GM19324 (cell line): Measurements from ENCODE around the gene GPR55.

ENCODE experiments used
- ATAC-seq: cut with Tn5 transposase; IDR thresholded peaks from one replicate; pipeline ENCODE4 v1.9.1; 2021; ENCODE audit warnings: mild to moderate bottlenecking, moderate library complexity; ENCODE audit not compliant: unreplicated experiment, low FRiP score

The GPR55 gene

DNA sequence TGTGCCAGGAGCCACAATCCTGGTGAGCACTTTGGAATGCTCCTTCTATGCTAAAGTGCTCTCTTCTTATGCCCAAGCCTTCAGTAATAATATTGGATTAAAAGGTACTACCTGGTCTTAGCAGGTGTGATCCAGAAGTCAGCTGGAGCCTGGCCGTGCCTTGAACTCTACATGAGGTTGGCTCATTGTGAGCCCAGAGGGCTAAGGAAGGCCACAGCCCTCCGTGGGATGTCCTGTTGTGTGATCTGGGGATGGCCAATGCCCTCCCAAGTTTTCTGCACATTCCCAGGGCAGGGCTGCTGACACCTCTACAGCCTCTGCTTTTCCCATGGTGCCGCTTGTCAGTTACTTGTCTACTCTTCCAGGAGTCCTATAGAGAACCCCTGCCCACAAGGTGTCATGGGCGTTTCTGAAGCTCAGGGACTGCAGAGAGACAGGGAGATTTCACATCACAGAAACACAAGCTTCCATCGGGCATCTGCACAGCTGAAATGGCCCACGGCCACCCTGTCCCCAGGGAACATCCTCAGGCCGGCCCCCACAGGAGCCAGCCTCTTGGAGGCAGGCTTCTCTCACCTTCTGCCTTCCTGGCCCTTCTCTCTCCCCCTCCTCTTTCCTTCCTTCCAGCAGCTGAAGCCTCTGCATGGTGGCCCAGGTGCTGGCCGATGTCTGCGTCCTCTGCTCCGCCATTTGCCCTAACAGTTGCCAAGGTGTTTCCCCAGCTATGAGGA, 27.3 kb upstream of the GPR55 start:
- ATAC-seq: no peak

DNA sequence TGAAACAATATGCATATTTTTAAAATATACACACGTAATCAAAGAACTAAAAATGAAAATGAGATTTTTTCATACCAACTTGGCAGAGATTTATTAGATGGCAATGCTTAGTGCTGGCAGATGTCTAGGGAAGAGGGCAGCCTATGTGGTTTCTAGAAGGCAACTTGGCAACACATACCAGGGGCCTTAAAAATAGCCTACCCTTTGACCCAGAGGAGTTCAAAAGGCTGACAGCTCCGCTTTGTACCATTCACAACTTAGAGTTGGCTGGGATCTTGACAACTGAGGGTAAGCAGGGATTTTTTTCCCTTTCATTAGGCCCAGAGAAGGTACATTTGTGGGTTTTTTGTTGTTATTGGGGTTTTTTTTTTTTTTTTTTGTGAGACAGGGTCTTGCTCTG, 26.4 kb upstream of the GPR55 start:
- ATAC-seq: no peak

DNA sequence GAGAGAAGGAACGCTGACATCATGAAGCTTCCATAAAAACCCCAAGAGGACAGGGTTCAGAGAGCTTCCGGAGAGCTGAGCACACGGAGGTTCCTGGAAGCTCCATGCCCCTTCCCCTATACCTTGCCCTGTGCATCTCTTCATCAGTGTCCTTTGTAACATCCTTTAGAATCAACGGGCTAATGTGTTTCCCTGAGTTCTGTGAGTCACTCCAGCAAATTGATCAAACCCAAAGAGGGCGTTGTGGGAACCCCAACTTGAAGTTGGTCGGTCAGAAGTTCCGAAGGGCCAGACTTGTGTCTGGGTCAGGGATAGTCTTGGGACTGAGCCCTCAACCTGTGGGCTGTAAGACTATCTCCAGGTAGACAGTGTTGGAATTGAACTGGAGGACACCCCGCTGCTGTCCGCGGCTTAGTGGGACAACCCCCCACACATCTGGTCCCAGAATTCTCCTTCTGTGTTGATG, 25.9 kb upstream of the GPR55 start:
- peak; percentile 1 for ATAC-seq

DNA sequence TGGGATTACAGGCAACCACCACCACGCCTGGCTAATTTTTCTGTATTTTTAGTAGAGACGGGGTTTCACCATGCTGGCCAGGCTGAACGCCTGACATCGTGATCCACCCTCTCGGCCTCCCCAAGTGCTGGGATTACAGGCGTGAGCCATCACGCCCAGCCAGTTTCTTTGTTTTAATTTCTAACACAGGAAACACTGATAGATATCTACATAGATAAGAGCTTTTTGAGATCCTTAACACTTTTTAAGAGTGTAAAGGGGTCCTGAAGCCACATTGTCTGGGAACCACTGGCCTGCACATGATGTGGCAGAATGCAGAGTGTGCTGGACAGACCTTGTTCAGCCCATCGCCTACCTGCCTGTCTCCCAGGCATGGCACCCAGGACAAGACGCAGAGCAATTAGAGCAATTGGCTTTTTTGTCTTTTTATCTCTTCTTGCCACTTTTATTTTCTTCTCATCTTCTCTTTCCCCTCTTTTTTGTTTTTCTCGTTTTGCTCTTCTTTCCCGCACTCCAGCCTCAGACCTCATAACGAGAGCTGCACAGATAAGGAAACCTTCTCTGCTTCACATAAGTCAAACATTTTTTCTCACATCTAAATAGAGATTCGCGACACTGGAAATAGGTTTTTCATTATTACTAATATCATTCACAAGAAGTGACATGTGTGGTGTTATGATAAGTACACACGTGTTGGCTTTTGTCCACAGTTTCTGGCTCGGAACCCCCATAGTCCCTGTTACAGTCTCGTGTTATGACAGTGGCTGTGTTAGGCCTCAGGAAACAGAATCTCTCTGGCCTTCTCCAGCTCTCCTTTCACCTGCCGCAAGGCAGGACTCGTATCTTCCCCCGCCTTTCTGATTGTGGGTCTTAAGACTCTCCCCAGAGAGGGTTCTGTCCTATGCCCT, 25.2 kb upstream of the GPR55 start:
- ATAC-seq: peak; percentile 31

DNA sequence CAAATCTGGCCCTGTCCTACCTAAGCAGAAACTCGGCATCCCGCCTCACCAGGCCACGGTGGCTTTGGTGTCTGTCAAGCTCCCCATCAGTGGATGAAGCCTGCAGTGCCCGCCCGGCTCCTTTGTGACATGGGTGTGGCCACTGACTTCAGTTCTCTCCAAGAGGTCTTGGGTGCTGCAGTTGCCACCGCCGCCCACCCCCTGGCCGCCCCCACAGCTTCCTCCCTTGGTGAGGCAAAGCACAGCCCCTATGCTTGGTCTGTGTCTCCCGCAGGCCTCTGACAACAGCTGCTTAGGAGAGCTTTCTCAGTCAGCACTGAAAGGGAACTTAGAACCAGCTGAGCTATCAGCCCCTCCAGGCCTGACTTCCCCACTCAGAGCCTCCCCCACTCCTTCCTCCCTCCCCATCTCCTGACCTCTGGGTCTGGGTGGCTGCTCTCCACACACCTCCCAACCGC, 22.9 kb upstream of the GPR55 start:
- no peak for ATAC-seq

DNA sequence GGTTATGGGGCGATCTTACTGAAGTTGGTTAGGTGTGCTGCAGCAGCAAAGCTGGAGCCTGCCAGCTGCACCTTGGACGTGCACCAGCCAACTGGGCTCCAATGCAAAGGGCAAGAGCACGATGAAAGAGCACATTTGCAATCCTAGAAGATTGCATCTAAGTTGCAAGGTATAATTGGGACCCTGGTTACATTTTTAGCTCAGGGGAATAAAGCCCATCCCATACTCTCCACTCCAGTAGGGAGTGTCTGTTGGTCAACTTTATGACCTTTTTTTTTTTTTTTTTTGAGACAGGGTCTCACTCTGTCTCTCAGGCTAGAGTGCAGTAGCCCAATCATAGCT, 22.2 kb upstream of the GPR55 start:
- no peak for ATAC-seq

DNA sequence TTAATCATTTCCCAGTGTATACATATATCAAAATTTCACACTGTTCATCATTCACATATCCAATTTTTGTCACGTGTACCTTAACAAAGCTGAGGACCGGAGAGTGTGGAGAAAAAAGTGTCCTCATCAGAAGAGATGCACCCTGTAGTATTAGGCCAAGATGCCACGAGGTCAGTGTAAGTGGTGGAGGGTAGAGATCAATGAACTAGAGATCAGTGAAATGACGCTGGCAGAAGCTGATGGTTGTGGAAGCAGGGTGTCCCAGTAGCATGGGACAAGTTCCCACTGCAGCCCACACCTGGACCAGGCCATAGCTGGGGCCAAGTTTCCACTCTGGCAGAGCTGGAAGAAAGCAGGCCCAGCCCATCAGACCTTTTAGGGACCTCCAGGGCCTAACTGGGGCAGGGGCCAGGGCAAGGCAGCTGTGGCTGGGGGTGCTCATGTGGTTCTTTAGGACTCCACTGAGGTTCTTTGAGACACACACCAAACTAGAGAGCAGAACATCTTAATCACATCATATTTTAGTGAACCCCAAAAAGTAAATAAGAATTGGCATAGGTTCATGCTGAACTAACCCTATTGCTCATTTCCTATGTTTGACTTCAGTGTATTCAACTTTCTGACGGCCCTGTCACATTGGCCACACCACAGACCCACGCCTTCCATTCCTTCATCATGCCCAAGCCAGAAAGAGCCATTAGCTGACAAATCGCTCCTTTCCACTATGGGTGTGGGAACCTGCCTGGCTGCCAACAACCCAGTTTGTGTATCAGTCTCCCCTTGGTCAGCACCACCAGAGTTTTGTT, 21.6 kb upstream of the GPR55 start:
- ATAC-seq: no peak

DNA sequence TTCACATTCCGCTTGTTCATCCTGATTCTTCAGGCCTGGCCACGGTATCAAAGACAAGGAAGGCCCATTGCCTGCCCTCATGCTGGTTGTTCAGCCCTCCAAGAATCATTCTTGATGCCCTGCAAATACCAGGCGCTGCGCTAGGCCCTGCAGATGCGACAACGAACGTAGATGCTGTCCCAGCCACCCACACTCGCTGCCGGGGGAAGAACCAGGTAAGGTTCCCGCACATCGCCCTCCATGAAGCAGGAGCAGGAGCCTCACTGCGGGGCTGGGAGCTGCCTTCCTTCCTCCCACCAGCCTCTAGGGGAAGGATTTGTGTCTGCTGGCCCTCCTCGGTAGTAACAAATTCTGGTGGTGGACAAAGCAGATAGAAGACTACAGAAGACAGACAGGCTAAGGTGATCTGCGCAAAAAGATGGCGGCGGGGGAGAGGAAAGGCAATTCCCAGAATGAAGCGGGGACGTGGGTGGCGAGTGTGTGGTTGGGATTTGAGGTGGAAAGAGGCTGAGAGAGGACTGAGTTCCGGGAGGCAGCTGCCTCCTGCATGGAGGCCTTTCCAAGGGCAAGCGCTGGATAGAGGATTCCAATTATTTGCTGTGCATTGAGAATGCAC, 19.8 kb upstream of the GPR55 start:
- no peak for ATAC-seq

DNA sequence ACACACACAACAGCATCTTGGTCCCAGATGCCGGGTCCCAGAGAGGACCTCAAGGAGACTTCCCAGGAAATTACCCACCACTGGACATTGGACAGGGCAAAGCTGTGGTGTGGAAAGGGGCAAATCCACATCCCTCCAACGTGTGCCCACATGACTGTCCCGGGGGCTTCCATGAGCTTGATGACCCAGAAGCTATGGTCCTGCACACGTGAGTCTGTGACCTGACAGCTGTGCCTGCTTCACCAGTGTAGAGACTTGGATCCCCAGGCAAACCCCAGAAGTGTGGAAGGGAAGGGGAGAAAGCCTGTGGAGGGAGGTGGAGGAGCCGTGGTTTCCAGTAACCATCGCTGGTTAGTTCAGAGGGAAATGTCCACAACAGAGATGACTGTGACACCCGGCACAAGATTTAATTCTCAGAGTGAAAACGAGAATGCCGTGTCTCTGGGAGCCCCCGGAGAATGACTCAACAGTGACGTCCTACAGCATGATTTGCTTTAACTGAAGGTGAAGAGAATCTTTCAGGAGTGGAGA, 19.1 kb upstream of the GPR55 start:
- ATAC-seq: no peak

DNA sequence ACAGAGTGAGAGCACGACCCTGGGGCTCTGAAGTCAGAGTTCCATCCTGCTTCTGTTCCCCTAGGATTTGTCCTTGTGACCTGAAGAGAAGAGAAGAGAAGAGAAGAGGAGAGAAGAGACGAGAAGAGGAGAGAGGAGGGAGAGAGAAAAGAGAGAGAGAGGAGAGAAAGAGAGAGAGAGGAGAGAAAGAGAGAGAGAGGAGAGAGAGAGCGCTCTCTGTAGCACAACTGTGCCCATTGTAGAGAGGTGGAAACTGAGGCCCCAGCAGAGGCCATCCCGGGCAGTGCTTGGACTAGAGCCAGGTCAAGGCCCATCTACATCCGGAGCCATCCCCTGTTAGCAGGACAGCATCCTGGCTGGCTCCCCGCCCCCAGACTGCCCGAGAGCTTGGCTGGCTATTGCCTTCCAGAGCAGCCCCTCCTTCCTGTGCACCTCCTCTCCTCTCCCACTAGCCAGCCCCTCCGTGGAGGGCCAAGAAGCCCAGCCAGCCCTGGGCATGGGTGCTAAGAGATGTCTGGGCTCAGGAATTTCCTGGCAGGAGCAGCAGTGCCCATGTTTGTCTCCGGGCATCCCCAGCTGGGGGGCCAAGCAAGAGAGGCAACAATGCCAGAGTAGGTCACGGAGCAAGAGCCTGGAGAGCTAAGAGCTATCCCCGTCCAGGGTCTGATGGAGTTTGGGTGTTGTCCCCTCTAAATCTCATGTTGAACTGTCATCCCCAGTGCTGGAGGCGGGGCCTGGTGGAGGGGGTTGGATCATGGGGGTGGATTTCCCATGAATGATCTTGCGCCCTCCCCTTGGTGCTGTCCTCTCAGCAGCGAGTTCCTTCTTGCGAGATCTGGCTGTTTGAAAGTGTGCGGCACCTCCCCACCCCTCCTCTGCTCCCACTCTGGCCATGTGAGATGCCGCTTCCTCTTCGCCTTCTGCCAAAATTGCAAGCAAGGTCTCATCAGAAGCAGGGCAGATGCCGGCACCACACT, 18.2 kb upstream of the GPR55 start:
- ATAC-seq: peak; percentile 51

DNA sequence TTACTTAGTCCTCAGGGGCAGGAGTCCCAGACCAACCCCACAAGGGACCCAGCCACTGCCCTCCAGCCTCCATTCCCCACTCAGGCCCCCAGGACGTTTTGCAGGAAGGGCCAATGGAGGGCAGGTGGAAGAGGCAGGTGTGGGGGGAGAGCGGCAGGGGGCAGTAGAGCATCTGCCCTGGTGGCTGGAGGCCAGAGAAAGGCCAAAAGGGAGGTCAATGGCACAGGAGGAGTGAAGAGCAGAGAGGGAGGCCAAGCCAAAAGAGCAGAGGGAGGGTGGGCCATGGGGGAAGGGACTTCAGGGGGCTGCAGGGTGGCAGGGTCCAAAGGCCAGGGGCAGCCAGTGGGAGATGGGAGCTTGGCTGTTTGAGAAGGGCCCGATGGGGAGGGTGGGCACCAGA, 17.3 kb upstream of the GPR55 start:
- no peak for ATAC-seq

DNA sequence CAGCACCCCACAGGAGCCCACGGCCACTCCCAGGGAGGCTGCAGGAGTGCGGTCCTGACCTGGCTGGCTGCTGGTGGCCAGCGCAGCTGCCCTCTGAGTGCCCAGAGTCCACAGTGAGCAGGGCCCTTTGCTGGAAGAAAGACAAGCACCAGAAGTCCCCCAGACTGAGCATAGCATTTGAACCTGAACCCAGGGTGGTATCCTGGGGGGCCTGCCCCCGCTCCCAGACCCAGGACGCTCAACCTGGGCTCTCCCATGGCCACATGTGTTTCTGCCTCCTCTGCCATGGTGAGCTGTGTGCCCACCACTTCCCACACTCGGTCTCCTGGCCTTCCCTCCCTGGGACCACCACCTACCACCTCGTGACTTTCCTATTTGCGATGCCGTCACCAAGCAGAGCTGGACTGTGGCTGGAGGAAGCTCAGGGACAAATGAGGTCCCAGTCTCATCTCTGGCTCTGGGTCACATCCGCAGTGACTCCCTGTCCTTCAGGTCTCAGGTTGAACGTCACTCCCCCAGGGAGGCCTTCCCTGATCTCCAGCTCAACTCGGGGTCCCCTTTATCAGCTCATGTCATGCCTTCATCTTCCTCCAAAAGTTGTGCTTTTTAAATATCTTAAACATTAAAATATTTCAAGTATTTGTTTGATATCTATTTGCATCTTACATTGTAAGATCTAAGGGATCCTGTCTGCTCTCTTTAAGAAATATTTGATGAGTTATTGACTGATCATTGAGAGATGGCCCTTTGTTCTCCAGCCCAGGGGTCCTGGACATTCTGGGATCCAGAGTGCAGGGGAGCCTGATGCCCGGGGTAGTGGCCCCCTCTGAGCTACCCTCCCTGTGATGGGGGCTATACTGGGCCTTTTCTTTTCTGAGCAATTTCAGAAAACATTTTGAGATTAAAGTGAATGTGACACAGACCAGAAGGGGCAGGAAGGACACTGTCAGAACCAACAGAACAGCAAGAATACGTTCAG, 16.4 kb upstream of the GPR55 start:
- ATAC-seq: no peak

DNA sequence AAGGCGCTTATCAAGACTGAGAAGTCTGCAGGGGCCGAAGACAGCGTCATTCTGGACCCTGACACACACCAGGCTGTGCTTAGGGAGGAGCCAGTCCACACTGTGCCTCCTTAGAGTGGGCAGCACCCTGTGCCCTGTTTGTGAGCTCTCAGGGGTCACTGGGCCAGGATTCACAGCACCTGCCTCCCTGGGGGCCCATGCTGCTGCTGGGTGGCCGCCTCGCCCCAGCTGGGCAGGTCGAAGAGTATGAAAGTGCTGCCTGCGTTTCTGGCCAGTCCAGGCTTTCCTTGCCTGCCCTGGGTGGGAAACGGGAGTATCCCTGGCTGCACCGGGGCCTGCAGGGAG, 15.4 kb upstream of the GPR55 start:
- no peak for ATAC-seq

DNA sequence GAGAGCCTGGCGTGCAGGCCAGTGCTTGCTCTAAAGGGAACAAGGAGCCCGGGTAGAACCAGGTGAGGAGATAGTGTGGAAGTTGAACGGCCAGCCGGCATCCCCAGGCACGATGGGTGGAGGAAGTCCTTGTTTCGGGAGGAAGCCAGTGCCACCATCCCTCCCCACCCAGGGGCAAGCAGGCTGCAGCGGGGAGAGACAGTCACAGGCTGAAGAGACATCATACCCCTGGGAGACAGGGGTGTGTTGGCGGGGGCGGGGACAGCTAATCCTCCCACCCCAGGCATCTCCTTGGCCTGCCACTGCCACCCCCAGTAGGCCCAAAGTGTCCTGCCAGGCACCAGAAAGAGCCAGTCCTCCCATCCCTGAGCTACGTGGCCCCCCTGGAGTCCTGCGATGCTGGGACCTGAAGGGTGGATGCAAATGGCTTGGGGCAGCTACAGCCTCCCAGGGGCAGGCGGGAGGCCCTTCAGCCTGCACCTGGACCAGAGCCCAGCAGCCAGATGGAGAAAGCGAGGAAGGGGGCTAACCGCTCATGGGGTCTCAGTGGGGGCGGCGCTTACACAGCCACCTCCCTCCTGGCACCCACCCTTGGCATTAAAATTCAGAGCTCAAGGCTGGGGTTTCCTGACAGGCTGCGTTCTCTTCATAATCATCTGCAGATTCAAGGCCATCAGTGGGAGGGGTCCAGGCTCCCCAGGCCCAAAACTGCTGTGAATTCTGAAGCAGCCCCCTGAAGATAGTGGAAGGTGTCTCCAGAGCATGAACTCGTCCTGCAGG, 14.8 kb upstream of the GPR55 start:
- no peak for ATAC-seq

DNA sequence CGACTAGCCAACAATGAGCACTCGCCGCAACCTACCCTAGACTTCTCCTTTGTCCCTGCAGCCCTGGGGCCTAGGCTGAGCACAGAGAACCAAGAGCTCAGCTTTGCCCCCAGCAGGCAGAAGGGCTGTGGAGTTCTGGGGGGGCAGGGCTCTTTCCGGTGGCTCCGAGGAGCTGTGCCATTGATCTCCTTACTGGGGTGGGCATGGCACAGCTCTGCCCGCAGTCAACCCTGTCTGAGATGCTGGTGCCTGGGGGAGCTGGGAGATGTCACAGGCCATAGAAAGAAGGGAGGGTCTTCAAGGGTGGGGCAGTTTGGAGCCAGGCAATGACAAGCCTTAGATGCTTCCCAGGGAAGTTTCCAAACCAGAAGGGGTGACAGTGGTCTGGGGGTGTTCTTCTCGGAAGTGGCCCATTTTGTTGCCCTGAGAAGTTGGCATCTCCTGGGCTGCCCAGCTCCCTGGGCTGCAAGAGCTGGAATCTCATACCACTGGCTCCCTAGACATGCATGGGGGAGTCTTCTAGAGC, 14.1 kb upstream of the GPR55 start:
- no peak for ATAC-seq

DNA sequence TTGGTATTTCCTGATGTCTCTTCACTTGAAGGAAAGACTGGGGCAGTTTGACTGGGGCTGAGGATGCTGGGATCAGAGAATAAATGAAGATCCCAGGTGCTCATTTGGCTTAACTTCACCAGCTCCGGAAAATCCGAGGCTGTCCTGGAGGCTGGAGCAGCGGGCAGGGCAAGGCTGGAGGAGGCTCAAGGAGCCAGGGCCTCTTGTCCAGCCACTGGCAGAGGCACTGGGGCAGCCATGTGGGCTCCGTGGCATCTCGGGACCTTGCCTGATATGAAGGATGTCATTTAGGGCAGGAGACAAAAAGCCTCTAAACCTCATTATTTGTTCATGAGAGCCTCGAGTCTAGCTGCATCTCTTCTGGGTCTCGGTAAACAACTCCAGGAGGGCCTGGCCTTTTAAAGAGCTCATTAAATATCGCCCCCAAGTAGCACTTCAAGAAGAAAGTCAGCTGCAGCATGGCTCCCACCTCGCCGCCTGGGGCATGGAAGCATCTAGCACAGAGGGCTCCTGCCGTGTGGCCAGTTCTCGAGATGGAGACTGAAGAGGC, 13.5 kb upstream of the GPR55 start:
- ATAC-seq: no peak

DNA sequence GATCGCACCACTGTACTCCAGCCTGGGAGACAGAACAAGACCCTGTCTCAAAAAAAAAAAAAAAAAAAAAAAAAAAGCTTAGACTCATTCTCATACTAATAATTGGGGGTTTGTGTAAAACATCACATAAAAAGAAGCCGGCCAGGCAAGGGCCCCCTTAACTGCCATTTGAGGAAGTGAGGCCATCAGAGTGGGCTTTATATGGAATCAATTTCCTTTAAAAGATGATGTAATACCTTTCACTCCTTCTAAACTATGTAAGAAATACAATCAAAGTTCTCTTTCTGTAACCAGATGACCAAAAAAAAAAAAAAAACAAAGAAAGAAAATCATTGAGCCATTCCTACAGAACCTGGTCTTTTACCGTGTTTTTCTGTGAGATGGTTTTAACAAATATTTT, 13.1 kb upstream of the GPR55 start:
- ATAC-seq: no peak
